ENCODE data around the gene LRRC17.

DNA sequence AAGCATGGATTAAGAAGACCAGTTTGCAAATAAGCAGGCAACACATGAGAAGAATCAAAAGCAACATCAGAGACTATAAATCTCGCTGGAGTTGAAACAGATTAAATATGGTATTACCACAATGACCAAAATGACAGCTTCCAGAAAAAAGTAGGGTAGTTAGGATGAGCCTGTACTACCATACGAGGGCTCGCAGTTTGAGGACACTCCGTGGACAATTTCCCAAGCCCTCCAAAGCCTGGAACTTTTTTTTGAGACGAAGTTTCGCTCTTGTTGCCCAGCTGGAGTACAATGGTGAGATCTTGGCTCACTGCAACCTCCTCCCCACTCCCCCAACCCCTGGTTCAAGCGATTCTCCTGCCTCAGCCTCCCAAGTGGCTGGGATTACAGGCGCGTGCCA, 1.0 kb downstream of the LRRC17 start:
- TF ChIP-seq, protein P1, sequence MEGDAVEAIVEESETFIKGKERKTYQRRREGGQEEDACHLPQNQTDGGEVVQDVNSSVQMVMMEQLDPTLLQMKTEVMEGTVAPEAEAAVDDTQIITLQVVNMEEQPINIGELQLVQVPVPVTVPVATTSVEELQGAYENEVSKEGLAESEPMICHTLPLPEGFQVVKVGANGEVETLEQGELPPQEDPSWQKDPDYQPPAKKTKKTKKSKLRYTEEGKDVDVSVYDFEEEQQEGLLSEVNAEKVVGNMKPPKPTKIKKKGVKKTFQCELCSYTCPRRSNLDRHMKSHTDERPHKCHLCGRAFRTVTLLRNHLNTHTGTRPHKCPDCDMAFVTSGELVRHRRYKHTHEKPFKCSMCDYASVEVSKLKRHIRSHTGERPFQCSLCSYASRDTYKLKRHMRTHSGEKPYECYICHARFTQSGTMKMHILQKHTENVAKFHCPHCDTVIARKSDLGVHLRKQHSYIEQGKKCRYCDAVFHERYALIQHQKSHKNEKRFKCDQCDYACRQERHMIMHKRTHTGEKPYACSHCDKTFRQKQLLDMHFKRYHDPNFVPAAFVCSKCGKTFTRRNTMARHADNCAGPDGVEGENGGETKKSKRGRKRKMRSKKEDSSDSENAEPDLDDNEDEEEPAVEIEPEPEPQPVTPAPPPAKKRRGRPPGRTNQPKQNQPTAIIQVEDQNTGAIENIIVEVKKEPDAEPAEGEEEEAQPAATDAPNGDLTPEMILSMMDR (IDR thresholded peaks at IDR 0.05; ENCODE audit: low read depth, low read length, missing input control) = no peak
- TF ChIP-seq ATF3 (IDR thresholded peaks at IDR 0.05) = no peak
- TF ChIP-seq SP1 (IDR thresholded peaks at IDR 0.05) = no peak
- no peak for TF ChIP-seq NR2F2 (IDR thresholded peaks at IDR 0.05)
- no peak for TF ChIP-seq JUND (IDR thresholded peaks at IDR 0.05)
- TF ChIP-seq FOXA1 (IDR thresholded peaks at IDR 0.05) = no peak
- TF ChIP-seq YY1 (IDR thresholded peaks at IDR 0.05) = no peak
- TF ChIP-seq, protein P2, sequence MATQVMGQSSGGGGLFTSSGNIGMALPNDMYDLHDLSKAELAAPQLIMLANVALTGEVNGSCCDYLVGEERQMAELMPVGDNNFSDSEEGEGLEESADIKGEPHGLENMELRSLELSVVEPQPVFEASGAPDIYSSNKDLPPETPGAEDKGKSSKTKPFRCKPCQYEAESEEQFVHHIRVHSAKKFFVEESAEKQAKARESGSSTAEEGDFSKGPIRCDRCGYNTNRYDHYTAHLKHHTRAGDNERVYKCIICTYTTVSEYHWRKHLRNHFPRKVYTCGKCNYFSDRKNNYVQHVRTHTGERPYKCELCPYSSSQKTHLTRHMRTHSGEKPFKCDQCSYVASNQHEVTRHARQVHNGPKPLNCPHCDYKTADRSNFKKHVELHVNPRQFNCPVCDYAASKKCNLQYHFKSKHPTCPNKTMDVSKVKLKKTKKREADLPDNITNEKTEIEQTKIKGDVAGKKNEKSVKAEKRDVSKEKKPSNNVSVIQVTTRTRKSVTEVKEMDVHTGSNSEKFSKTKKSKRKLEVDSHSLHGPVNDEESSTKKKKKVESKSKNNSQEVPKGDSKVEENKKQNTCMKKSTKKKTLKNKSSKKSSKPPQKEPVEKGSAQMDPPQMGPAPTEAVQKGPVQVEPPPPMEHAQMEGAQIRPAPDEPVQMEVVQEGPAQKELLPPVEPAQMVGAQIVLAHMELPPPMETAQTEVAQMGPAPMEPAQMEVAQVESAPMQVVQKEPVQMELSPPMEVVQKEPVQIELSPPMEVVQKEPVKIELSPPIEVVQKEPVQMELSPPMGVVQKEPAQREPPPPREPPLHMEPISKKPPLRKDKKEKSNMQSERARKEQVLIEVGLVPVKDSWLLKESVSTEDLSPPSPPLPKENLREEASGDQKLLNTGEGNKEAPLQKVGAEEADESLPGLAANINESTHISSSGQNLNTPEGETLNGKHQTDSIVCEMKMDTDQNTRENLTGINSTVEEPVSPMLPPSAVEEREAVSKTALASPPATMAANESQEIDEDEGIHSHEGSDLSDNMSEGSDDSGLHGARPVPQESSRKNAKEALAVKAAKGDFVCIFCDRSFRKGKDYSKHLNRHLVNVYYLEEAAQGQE (IDR thresholded peaks at IDR 0.05) = no peak
- no peak for TF ChIP-seq GABPA (IDR thresholded peaks at IDR 0.05 in 1 of 2, conservative IDR thresholded peaks at IDR 0.05 in 1 of 2)
- no peak for TF ChIP-seq TAF1 (conservative IDR thresholded peaks at IDR 0.05)
- TF ChIP-seq RAD21 (IDR thresholded peaks at IDR 0.05) = no peak
- TF ChIP-seq, protein P3, sequence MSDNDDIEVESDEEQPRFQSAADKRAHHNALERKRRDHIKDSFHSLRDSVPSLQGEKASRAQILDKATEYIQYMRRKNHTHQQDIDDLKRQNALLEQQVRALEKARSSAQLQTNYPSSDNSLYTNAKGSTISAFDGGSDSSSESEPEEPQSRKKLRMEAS (IDR thresholded peaks at IDR 0.05) = no peak
- TF ChIP-seq EGR1 (IDR thresholded peaks at IDR 0.05; ENCODE audit: low read depth in 2 of 2) = no peak
- no peak for TF ChIP-seq HNF4A (conservative IDR thresholded peaks at IDR 0.05)
